ENCODE results near the gene PACRG.
A peak's percentile ranks its signal among the peaks of the same experiment; 100 is the strongest.

Gene PACRG

GRCh38 chr6:162854734-162855191 lies 127.0 kb downstream of the PACRG start:
- TF ChIP-seq ZBTB7A (IDR thresholded peaks at IDR 0.05; ENCODE audit: low read depth) (no peak), TAF1 (IDR thresholded peaks at IDR 0.05; ENCODE audit: low read depth) (no peak)

GRCh38 chr6:162856885-162857284 lies 129.1 kb downstream of the PACRG start:
- TF ChIP-seq RAD21 (IDR thresholded peaks at IDR 0.05; ENCODE audit: low read depth) (peak; percentile 63), EGR1 (IDR thresholded peaks at IDR 0.05) (no peak)

- TF ChIP-seq TEAD4 (IDR thresholded peaks at IDR 0.05), result no peak
- TF ChIP-seq EGR1 (IDR thresholded peaks at IDR 0.05), result no peak
- no peak for TF ChIP-seq TAF1 (IDR thresholded peaks at IDR 0.05; ENCODE audit: low read depth)
- no peak for TF ChIP-seq YY1 (IDR thresholded peaks at IDR 0.05; ENCODE audit: low read depth)
- no peak for TF ChIP-seq EP300 (IDR thresholded peaks at IDR 0.05; ENCODE audit: borderline replicate concordance)
- TF ChIP-seq ZBTB7A (IDR thresholded peaks at IDR 0.05; ENCODE audit: low read depth), result no peak
- TF ChIP-seq, protein P1, sequence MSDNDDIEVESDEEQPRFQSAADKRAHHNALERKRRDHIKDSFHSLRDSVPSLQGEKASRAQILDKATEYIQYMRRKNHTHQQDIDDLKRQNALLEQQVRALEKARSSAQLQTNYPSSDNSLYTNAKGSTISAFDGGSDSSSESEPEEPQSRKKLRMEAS (IDR thresholded peaks at IDR 0.05), result no peak
- no peak for TF ChIP-seq CEBPB (IDR thresholded peaks at IDR 0.05)
- TF ChIP-seq, protein P2, sequence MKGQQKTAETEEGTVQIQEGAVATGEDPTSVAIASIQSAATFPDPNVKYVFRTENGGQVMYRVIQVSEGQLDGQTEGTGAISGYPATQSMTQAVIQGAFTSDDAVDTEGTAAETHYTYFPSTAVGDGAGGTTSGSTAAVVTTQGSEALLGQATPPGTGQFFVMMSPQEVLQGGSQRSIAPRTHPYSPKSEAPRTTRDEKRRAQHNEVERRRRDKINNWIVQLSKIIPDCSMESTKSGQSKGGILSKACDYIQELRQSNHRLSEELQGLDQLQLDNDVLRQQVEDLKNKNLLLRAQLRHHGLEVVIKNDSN (IDR thresholded peaks at IDR 0.05), result no peak
- no peak for TF ChIP-seq FOXM1 (IDR thresholded peaks at IDR 0.05; ENCODE audit: borderline replicate concordance, low read depth)
- TF ChIP-seq RAD21 (IDR thresholded peaks at IDR 0.05; ENCODE audit: low read depth), result no peak
- TF ChIP-seq NFIC (IDR thresholded peaks at IDR 0.05), result no peak
- TF ChIP-seq TCF12 (IDR thresholded peaks at IDR 0.05; ENCODE audit: low read depth), result no peak
Observed at GRCh38 chr6:162857326-162857725, 129.6 kb downstream of the PACRG start.

DNA sequence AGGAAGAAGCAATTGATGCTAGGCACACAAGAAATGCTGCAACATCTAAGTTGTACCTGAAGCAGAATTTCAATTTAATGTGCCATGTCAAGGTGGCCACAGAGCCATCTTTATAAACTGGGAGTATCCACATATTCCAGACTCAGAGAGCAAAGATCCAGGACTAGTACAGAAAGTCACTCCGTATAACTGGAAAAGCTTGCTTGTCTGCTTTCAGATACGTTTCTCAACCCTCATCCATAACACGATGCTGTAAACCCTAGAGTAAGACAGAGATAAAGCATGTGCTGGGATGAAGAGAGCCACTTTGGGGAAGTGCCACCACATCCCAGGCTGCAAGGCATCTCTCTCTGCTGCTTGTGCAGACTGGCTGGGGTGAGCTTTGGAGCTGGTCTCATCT lies 134.7 kb downstream of the PACRG start:
- no peak for TF ChIP-seq CREB1 (IDR thresholded peaks at IDR 0.05; ENCODE audit: low read depth)
- TF ChIP-seq CEBPB (IDR thresholded peaks at IDR 0.05), result no peak
- TF ChIP-seq, protein P2 (IDR thresholded peaks at IDR 0.05), result no peak
- no peak for TF ChIP-seq EGR1 (IDR thresholded peaks at IDR 0.05)
- no peak for TF ChIP-seq RAD21 (IDR thresholded peaks at IDR 0.05; ENCODE audit: low read depth)
- TF ChIP-seq ZBTB7A (IDR thresholded peaks at IDR 0.05; ENCODE audit: low read depth), result no peak
- TF ChIP-seq TAF1 (IDR thresholded peaks at IDR 0.05; ENCODE audit: low read depth), result no peak
- TF ChIP-seq NFIC (IDR thresholded peaks at IDR 0.05), result no peak
- TF ChIP-seq EP300 (IDR thresholded peaks at IDR 0.05; ENCODE audit: borderline replicate concordance), result no peak
- TF ChIP-seq TCF12 (IDR thresholded peaks at IDR 0.05; ENCODE audit: low read depth), result no peak
- TF ChIP-seq FOXM1 (IDR thresholded peaks at IDR 0.05; ENCODE audit: borderline replicate concordance, low read depth), result no peak
- TF ChIP-seq REST (IDR thresholded peaks at IDR 0.05; ENCODE audit: low read depth), result no peak
- TF ChIP-seq, protein P1 (IDR thresholded peaks at IDR 0.05), result no peak
- TF ChIP-seq YY1 (IDR thresholded peaks at IDR 0.05; ENCODE audit: low read depth), result no peak
- TF ChIP-seq TEAD4 (IDR thresholded peaks at IDR 0.05), result no peak

- TF ChIP-seq TEAD4 (IDR thresholded peaks at IDR 0.05), result no peak
- TF ChIP-seq CEBPB (IDR thresholded peaks at IDR 0.05), result no peak
- TF ChIP-seq ZBTB7A (IDR thresholded peaks at IDR 0.05; ENCODE audit: low read depth), result no peak
- TF ChIP-seq NFIC (IDR thresholded peaks at IDR 0.05), result no peak
- no peak for TF ChIP-seq TCF12 (IDR thresholded peaks at IDR 0.05; ENCODE audit: low read depth)
- TF ChIP-seq TAF1 (IDR thresholded peaks at IDR 0.05; ENCODE audit: low read depth), result no peak
- no peak for TF ChIP-seq FOXM1 (IDR thresholded peaks at IDR 0.05; ENCODE audit: borderline replicate concordance, low read depth)
- no peak for TF ChIP-seq REST (IDR thresholded peaks at IDR 0.05; ENCODE audit: low read depth)
- no peak for TF ChIP-seq RAD21 (IDR thresholded peaks at IDR 0.05; ENCODE audit: low read depth)
Observed at GRCh38 chr6:162862941-162863340, 135.2 kb downstream of the PACRG start.

GRCh38 chr6:162863821-162864220 lies 136.0 kb downstream of the PACRG start:
- TF ChIP-seq EGR1 (IDR thresholded peaks at IDR 0.05) (no peak), YY1 (IDR thresholded peaks at IDR 0.05; ENCODE audit: low read depth) (no peak), TAF1 (IDR thresholded peaks at IDR 0.05; ENCODE audit: low read depth) (no peak), EP300 (IDR thresholded peaks at IDR 0.05; ENCODE audit: borderline replicate concordance) (no peak), RAD21 (IDR thresholded peaks at IDR 0.05; ENCODE audit: low read depth) (no peak), FOXM1 (IDR thresholded peaks at IDR 0.05; ENCODE audit: borderline replicate concordance, low read depth) (no peak), TCF12 (IDR thresholded peaks at IDR 0.05; ENCODE audit: low read depth) (no peak)
- TF ChIP-seq, protein P1 (IDR thresholded peaks at IDR 0.05), result no peak

Data from Ishikawa (cell line).